Measurements from ENCODE around the gene FAM227B. TPM values are rescaled to one million over a fixed set of nuclear protein-coding genes. Genes with fewer than 3 reads are reported as not detected.
"Not testable (repeated sequence)": the region's sequence is repeated elsewhere in the genome, so short reads cannot be mapped to it uniquely, and the experiment has no call there.

The FAM227B gene
- total RNA-seq, 2 experiments from 2014 or later, result 3.5 to 3.7 TPM

GRCh38 chr15:49415638-49416037 lies 205.0 kb downstream of the FAM227B start:
- ChIA-PET CTCF (interaction anchor here (0.9 kb wide), 1 partner anchor 556 kb away, joined by 4 read pairs; no protein-coding TSS in a partner anchor), POLR2A (no interaction called here)
- DNase-seq, result no peak
- no peaks in the 10 kb centered on the region for H3K9me3 Mint-ChIP-seq
- no peaks in the 10 kb centered on the region for H3K36me3 Mint-ChIP-seq (ENCODE audit: low read depth)
- no peak overlapping the region for H3K27ac Mint-ChIP-seq
- H3K4me1 Mint-ChIP-seq, result no peaks in the 10 kb centered on the region
- H3K27me3 Mint-ChIP-seq, result peaks cover 15% of the 10 kb centered on the region
- no peak overlapping the region for H3K4me3 Mint-ChIP-seq

DNA sequence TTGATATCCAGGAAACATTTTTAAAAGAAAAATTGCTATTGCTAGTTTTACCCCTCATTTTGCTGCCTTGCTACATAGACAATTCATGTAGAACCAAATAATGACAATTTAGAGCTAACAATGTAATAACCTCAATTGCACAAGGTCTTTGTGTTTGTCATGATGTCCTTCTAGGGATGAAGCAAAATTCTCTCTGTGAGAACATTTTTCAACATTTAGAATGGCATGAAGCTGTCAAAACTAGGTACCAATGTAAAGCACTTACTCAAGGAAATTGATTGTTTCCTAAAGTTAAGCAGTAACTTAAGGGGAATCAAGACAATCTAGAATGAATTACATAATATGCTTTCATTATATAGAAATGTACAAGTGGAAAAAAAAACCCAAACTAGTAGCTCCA lies 205.5 kb downstream of the FAM227B start:
- no peaks in the 10 kb centered on the region for H3K36me3 Mint-ChIP-seq (ENCODE audit: low read depth)
- H3K27me3 Mint-ChIP-seq, result peaks cover 17% of the 10 kb centered on the region
- CTCF ChIA-PET, result interaction anchor here (0.9 kb wide), 1 partner anchor 556 kb away, joined by 4 read pairs; no protein-coding TSS in a partner anchor
- H3K4me3 Mint-ChIP-seq, result no peak overlapping the region
- no peak overlapping the region for H3K27ac Mint-ChIP-seq
- H3K9me3 Mint-ChIP-seq, result no peaks in the 10 kb centered on the region
- POLR2A ChIA-PET, result no interaction called here
- H3K4me1 Mint-ChIP-seq, result no peaks in the 10 kb centered on the region
- DNase-seq, result no peak

DNA sequence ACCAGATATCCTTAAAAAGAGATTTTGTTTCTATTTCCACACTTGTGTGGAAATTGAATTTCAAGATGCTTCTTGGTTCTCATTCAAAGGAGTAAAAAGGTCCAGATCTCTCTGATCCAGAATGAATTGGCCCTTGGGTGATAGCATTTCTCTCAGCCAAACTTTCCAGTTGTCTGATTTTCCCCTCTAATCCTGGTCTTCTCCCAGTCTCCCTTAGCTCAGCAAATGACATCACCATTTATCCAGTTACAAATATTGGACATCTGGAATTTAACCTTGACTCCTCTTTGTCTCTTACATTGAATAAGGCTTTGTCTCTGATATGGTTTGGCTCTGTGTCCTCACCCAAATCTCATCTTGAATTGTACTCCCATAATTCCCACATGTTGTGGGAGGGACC lies 207.8 kb downstream of the FAM227B start:
- ChIA-PET POLR2A (no interaction called here), CTCF (interaction anchor here (1.6 kb wide), 1 partner anchor 10 kb away, joined by 5 read pairs; no protein-coding TSS in a partner anchor)
- Mint-ChIP-seq H3K9me3 (no peaks in the 10 kb centered on the region), H3K4me1 (no peaks in the 10 kb centered on the region), H3K36me3 (ENCODE audit: low read depth) (no peaks in the 10 kb centered on the region), H3K4me3 (no peak overlapping the region), H3K27ac (no peak overlapping the region), H3K27me3 (peaks cover 23% of the 10 kb centered on the region)
- no peak for DNase-seq

DNA sequence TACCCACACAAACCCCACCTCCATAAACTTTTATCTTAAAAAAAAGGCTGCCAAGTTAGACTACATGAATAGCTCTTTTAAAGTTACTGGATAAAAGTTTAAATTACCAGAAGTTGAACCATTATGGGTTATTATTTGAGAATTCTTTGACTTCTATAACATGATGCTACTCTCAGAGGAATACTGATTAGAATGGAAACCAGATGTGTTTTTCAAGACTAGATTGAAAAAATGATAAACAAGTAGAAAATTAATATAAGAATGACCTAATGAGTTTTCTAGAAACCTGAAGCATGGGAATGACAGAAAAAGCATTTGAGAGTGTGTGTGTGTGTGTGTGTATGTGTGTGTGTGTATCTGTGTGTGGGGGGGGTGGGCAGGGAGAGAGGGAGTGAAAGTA lies 210.0 kb downstream of the FAM227B start:
- POLR2A ChIA-PET, result no interaction called here
- no peak overlapping the region for H3K27ac Mint-ChIP-seq
- CTCF ChIA-PET, result no interaction called here
- no peaks in the 10 kb centered on the region for H3K36me3 Mint-ChIP-seq (ENCODE audit: low read depth)
- peaks cover 20% of the 10 kb centered on the region for H3K27me3 Mint-ChIP-seq
- H3K4me1 Mint-ChIP-seq, result no peaks in the 10 kb centered on the region
- H3K4me3 Mint-ChIP-seq, result no peak overlapping the region
- H3K9me3 Mint-ChIP-seq, result no peaks in the 10 kb centered on the region
- DNase-seq, result no peak

- Mint-ChIP-seq H3K27ac (no peak overlapping the region), H3K4me3 (no peak overlapping the region), H3K36me3 (ENCODE audit: low read depth) (no peaks in the 10 kb centered on the region), H3K4me1 (no peaks in the 10 kb centered on the region), H3K9me3 (peaks cover 1% of the 10 kb centered on the region), H3K27me3 (peaks cover 26% of the 10 kb centered on the region)
- ChIA-PET POLR2A (no interaction called here), CTCF (no interaction called here)
- DNase-seq, result no peak
Observed at GRCh38 chr15:49406352-49407118, 214.1 kb downstream of the FAM227B start.

GRCh38 chr15:49402515-49403296 lies 217.9 kb downstream of the FAM227B start:
- CTCF ChIA-PET, POLR2A ChIA-PET: not testable (repeated sequence)

GRCh38 chr15:49387471-49387870 lies 233.1 kb downstream of the FAM227B start:
- POLR2A ChIA-PET, result no interaction called here
- CTCF ChIA-PET, result no interaction called here
- Mint-ChIP-seq H3K36me3 (ENCODE audit: low read depth) (no peaks in the 10 kb centered on the region), H3K9me3 (no peaks in the 10 kb centered on the region), H3K27ac (no peak overlapping the region), H3K27me3 (peaks cover 30% of the 10 kb centered on the region), H3K4me3 (no peak overlapping the region), H3K4me1 (no peaks in the 10 kb centered on the region)
- no peak for DNase-seq

More at GRCh38 chr15:49402515-49403296, 217.9 kb downstream of the FAM227B start:
- H3K36me3 Mint-ChIP-seq (ENCODE audit: low read depth); H3K27ac Mint-ChIP-seq; H3K9me3 Mint-ChIP-seq; DNase-seq; H3K4me3 Mint-ChIP-seq; H3K4me1 Mint-ChIP-seq: not testable (repeated sequence)
- H3K27me3 Mint-ChIP-seq, result peaks cover 13% of the 10 kb centered on the region

DNA sequence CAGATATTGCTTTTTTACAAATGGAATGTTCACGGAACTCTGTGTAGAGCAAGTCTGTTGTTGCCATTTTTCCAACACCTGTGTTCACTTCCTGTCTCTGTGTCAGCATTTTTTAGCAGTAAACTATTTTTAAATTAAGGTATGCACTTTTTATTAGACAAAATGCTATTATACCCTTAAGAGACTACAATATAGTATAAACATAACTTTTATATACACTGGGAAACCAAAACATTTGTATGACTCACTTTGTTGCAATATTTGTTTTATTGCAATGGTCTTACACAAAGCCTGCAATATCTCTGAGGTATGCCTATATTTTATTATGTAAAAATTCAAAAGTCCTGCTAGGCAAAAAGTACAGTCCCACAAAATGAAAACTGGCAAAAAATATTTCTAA lies 237.4 kb downstream of the FAM227B start:
- Mint-ChIP-seq H3K9me3 (no peaks in the 10 kb centered on the region), H3K4me1 (no peaks in the 10 kb centered on the region), H3K27ac (no peak overlapping the region), H3K4me3 (no peak overlapping the region), H3K27me3 (peaks cover 20% of the 10 kb centered on the region), H3K36me3 (ENCODE audit: low read depth) (no peaks in the 10 kb centered on the region)
- no peak for DNase-seq
- ChIA-PET POLR2A (no interaction called here), CTCF (no interaction called here)

DNA sequence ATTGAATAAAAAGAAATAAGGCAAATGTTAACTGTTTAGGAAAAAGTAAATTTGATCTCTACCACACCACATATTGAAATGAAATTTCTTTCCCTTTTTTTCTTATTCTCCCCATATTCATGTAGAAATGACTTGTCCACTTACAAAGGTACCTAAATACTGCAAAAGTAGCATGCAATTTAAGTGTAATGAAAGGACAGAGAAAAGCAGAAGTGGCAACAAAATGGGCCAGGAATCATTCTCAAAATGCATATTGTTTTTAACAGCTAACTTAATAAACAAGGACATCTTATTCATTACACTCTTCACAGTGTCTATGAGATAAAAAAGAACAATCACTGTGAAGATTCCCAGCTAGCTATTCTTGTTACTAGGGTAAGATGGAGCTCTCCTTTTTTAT lies 238.2 kb downstream of the FAM227B start:
- no peak overlapping the region for H3K27ac Mint-ChIP-seq
- ChIA-PET POLR2A (no interaction called here), CTCF (no interaction called here)
- no peaks in the 10 kb centered on the region for H3K36me3 Mint-ChIP-seq (ENCODE audit: low read depth)
- no peaks in the 10 kb centered on the region for H3K9me3 Mint-ChIP-seq
- peaks cover 17% of the 10 kb centered on the region for H3K27me3 Mint-ChIP-seq
- H3K4me3 Mint-ChIP-seq, result no peak overlapping the region
- no peak for DNase-seq
- no peaks in the 10 kb centered on the region for H3K4me1 Mint-ChIP-seq

DNA sequence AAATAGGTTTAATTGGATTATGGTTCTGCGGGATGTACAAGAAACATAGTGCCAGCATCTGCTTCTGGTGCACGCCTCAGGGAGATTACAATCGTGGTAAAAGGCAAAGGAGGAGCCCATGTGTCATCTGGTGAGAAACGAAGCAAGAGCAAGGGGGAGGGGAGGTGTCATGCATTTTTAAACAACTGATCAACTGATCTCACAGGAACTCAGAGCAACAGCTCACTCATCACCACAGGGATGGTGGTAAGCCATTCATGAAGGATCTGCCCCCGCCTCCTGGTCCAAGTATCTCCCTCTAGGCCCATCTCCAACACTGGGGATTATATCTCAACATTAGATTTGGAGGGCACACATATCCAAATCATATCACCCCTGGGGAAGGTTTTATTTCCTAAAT lies 239.7 kb downstream of the FAM227B start:
- H3K27me3 Mint-ChIP-seq, result peaks cover 12% of the 10 kb centered on the region
- no peak overlapping the region for H3K4me3 Mint-ChIP-seq
- ChIA-PET CTCF (no interaction called here), POLR2A (no interaction called here)
- no peaks in the 10 kb centered on the region for H3K9me3 Mint-ChIP-seq
- no peak overlapping the region for H3K27ac Mint-ChIP-seq
- no peak for DNase-seq
- H3K36me3 Mint-ChIP-seq (ENCODE audit: low read depth), result no peaks in the 10 kb centered on the region
- no peaks in the 10 kb centered on the region for H3K4me1 Mint-ChIP-seq

DNA sequence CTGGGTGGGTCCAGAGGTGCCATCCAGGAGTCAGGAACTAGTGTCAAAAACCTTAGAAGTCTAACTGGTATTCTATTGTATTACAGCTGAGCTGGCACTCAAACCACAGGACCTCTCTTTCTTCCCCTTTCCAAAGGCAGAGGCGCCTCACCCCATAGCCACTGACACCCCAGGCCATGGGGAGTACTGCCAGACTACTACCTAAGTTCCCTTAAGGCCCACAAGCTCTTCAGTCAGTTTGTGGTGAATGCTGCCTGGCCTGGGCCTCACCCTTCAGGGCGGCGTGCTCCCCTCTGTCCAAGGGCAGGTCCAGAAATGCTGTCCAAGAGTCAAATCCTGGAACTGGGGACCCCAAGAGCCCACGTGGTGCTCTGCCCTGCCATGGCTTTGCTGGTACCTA lies 240.6 kb downstream of the FAM227B start:
- Mint-ChIP-seq H3K27ac (no peak overlapping the region), H3K4me3 (no peak overlapping the region), H3K9me3 (no peaks in the 10 kb centered on the region), H3K36me3 (ENCODE audit: low read depth) (no peaks in the 10 kb centered on the region), H3K27me3 (peaks cover 12% of the 10 kb centered on the region), H3K4me1 (no peaks in the 10 kb centered on the region)
- POLR2A ChIA-PET, result no interaction called here
- CTCF ChIA-PET, result no interaction called here
- DNase-seq, result no peak

GRCh38 chr15:49372366-49372765 lies 248.3 kb downstream of the FAM227B start:
- POLR2A ChIA-PET, result no interaction called here
- DNase-seq, result no peak
- CTCF ChIA-PET, result no interaction called here
- Mint-ChIP-seq H3K27me3 (peaks cover 4% of the 10 kb centered on the region), H3K4me3 (no peak overlapping the region), H3K36me3 (ENCODE audit: low read depth) (no peaks in the 10 kb centered on the region), H3K4me1 (no peaks in the 10 kb centered on the region), H3K9me3 (no peaks in the 10 kb centered on the region), H3K27ac (no peak overlapping the region)

DNA sequence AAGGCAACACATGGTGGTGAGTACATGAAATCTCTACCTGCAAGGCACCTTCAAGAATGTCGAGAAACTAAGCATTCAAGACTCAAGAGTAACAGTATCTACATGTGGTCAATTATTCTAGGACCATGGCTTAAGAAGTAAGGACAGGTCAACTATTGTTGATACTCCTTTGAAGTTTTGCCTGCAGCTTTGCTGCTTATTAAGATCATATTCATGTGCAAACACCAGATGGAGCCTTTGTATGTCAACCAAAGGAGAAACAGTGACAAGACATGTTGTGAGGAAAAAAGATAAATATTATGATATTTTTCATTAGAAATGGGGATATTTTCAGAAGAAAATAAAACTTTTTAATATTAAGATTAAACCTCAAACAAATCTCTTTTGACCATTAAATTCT lies 249.8 kb downstream of the FAM227B start:
- no peak for DNase-seq
- ChIA-PET CTCF (no interaction called here), POLR2A (no interaction called here)
- no peaks in the 10 kb centered on the region for H3K4me1 Mint-ChIP-seq
- no peak overlapping the region for H3K4me3 Mint-ChIP-seq
- peaks cover 3% of the 10 kb centered on the region for H3K9me3 Mint-ChIP-seq
- H3K36me3 Mint-ChIP-seq (ENCODE audit: low read depth), result no peaks in the 10 kb centered on the region
- no peaks in the 10 kb centered on the region for H3K27me3 Mint-ChIP-seq
- no peak overlapping the region for H3K27ac Mint-ChIP-seq

- Mint-ChIP-seq H3K27ac (no peak overlapping the region), H3K4me1 (no peaks in the 10 kb centered on the region), H3K27me3 (no peaks in the 10 kb centered on the region), H3K36me3 (ENCODE audit: low read depth) (no peaks in the 10 kb centered on the region), H3K9me3 (peaks cover 3% of the 10 kb centered on the region), H3K4me3 (no peak overlapping the region)
- DNase-seq, result no peak
- ChIA-PET POLR2A (no interaction called here), CTCF (no interaction called here)
Observed at GRCh38 chr15:49366496-49366895, 254.1 kb downstream of the FAM227B start.
